Mesenchymal stem cell (in vitro differentiated cells and primary cell): ENCODE results near the gene BRIP1.

Experiments
- DNase-seq: peaks from one replicate; pipeline ENCODE4 v3.0.0-alpha.2; 2013
- H2AFZ ChIP-seq: one replicate; pipeline ENCODE4 v1.6.1; 2013; ENCODE audit warnings: low read depth, mild to moderate bottlenecking, control low read depth, inconsistent platforms, low read length, moderate library complexity
- H2AK5ac ChIP-seq: 2 replicates; pipeline ENCODE4 v1.6.1; 2013; ENCODE audit warnings: low read length, moderate library complexity, mild to moderate bottlenecking, inconsistent platforms; ENCODE audit not compliant: severe bottlenecking
- H2BK120ac ChIP-seq: one replicate; pipeline ENCODE4 v1.6.1; 2013; ENCODE audit warnings: low read depth, mild to moderate bottlenecking, inconsistent platforms, low read length, moderate library complexity
- H2BK12ac ChIP-seq, 2 experiments: one replicate each; pipeline ENCODE4 v1.6.1; 2013; ENCODE audit warnings: inconsistent platforms in 2 of 2, low read length in 2 of 2, mild to moderate bottlenecking in 2 of 2, moderate library complexity in 2 of 2, control low read depth in 1 of 2
- H2BK15ac ChIP-seq: one replicate; pipeline ENCODE4 v1.6.1; 2013; ENCODE audit warnings: mild to moderate bottlenecking, low read depth, inconsistent platforms; ENCODE audit not compliant: poor library complexity, severe bottlenecking
- H2BK5ac ChIP-seq: 2 replicates; pipeline ENCODE4 v1.6.1; 2013; ENCODE audit warnings: low read depth, mild to moderate bottlenecking, low read length, control low read depth, inconsistent platforms; ENCODE audit not compliant: poor library complexity, severe bottlenecking
- H3K14ac ChIP-seq, 2 experiments: one replicate each; pipeline ENCODE4 v1.6.1; 2013; ENCODE audit warnings: inconsistent platforms in 2 of 2, low read length in 2 of 2, control low read depth in 1 of 2, mild to moderate bottlenecking in 1 of 2, moderate library complexity in 1 of 2
- H3K18ac ChIP-seq, 2 experiments: one replicate each; pipeline ENCODE4 v1.6.1; 2013; ENCODE audit warnings: inconsistent platforms in 2 of 2, low read length in 2 of 2, control low read depth in 1 of 2, low read depth in 1 of 2, mild to moderate bottlenecking in 1 of 2
- H3K23ac ChIP-seq, 2 experiments: one replicate each; pipeline ENCODE4 v1.6.1; 2013; ENCODE audit warnings: inconsistent platforms in 2 of 2, low read length in 2 of 2, mild to moderate bottlenecking in 2 of 2, moderate library complexity in 2 of 2, control low read depth in 1 of 2
- H3K27ac ChIP-seq: 2 replicates; pipeline ENCODE4 v1.5.1; 2013; ENCODE audit warnings: mild to moderate bottlenecking, moderate library complexity, low read length, control low read depth, inconsistent platforms; ENCODE audit not compliant: poor library complexity, severe bottlenecking
- H3K27me3 ChIP-seq, 2 experiments: 2 replicates each; pipeline versions ENCODE4 v1.6.1 to v1.7.0; 2013; ENCODE audit warnings: low read length in 2 of 2, mild to moderate bottlenecking in 2 of 2, moderate library complexity in 2 of 2, control low read depth in 1 of 2, inconsistent platforms in 1 of 2; ENCODE audit not compliant: control insufficient read depth in 1 of 2, insufficient read depth in 1 of 2
- H3K36me3 ChIP-seq, 2 experiments: 2 replicates each; pipeline versions ENCODE4 v1.6.1 to v1.7.0; 2013; ENCODE audit warnings: low read length in 2 of 2, control low read depth in 1 of 2, inconsistent platforms in 1 of 2, low read depth in 1 of 2, mild to moderate bottlenecking in 1 of 2; ENCODE audit not compliant: insufficient read depth in 2 of 2, control insufficient read depth in 1 of 2
- H3K4ac ChIP-seq, 2 experiments: one replicate each; pipeline ENCODE4 v1.6.1; 2013; ENCODE audit warnings: inconsistent platforms in 2 of 2, low read length in 2 of 2, mild to moderate bottlenecking in 2 of 2, moderate library complexity in 2 of 2, control low read depth in 1 of 2, low read depth in 1 of 2
- H3K4me1 ChIP-seq: 2 replicates; pipeline ENCODE4 v1.6.1; 2013; ENCODE audit warnings: low read depth, low read length, control low read depth; ENCODE audit not compliant: control insufficient read depth, insufficient read depth
- H3K4me2 ChIP-seq: 2 replicates; pipeline ENCODE4 v1.6.1; 2013; ENCODE audit warnings: low read length, mild to moderate bottlenecking, inconsistent platforms; ENCODE audit not compliant: poor library complexity, severe bottlenecking
- H3K4me3 ChIP-seq, 2 experiments: 2 replicates each; pipeline versions ENCODE4 v1.5.1 to v1.7.0; 2013; ENCODE audit warnings: low read length in 2 of 2, mild to moderate bottlenecking in 2 of 2, control low read depth in 1 of 2, low read depth in 1 of 2; ENCODE audit not compliant: insufficient read depth in 1 of 2
- H3K79me1 ChIP-seq: replicated peaks from 2 replicates; pipeline ENCODE4 v1.6.1; 2013; ENCODE audit warnings: mild to moderate bottlenecking, control low read depth, low read length, inconsistent platforms; ENCODE audit not compliant: poor library complexity, severe bottlenecking
- H3K9ac ChIP-seq: 2 replicates; pipeline ENCODE4 v1.7.0; 2013; ENCODE audit warnings: mild to moderate bottlenecking, low read length, moderate library complexity
- H3K9me3 ChIP-seq: 2 replicates; pipeline ENCODE4 v1.7.0; 2013; ENCODE audit warnings: mild to moderate bottlenecking, low read length; ENCODE audit not compliant: control insufficient read depth
- H4K8ac ChIP-seq: one replicate; pipeline ENCODE4 v1.6.1; 2013; ENCODE audit warnings: inconsistent platforms, mild to moderate bottlenecking, low read length, moderate library complexity
- H4K91ac ChIP-seq: one replicate; pipeline ENCODE4 v1.6.1; 2013; ENCODE audit warnings: mild to moderate bottlenecking, low read length, inconsistent platforms
- WGBS: methylation state at CpG from one replicate; pipeline ENCODE4 v1.1.7; 2013; ENCODE audit warnings: mixed read lengths; 5-methylcytosine and 5-hydroxymethylcytosine counted together

BRIP1 gene

GRCh38 chr17:61757168-61757567, 106.2 kb downstream of the BRIP1 start:
- Histone ChIP-seq H4K91ac (no peak overlapping the region), H2BK5ac (no peak overlapping the region), H3K14ac (no peak overlapping the region), H3K4ac (no peak overlapping the region), H3K4me1 (no peaks in the 10 kb centered on the region), H3K36me3 (no peaks in the 10 kb centered on the region), H2BK15ac (no peak overlapping the region), H3K79me1 (peaks cover 2% of the 10 kb centered on the region), H2AFZ (no peak overlapping the region), H3K23ac (no peak overlapping the region), H3K9me3 (peaks cover 27% of the 10 kb centered on the region), H3K9ac (no peak overlapping the region), H2AK5ac (no peak overlapping the region), H3K4me2 (no peak overlapping the region), H3K27me3 (no peaks in the 10 kb centered on the region), H2BK12ac (no peak overlapping the region), H2BK120ac (no peak overlapping the region), H3K4me3 (no peak overlapping the region), H3K18ac (no peak overlapping the region), H4K8ac (no peak overlapping the region), H3K27ac (no peak overlapping the region)
- DNase-seq, result no peak

- H3K4me1 ChIP-seq, result no peaks in the 10 kb centered on the region
- H3K9ac ChIP-seq, result no peak overlapping the region
- H4K8ac ChIP-seq, result no peak overlapping the region
- no peak overlapping the region for H2BK5ac ChIP-seq
- no peak overlapping the region for H3K23ac ChIP-seq
- H2AK5ac ChIP-seq, result no peak overlapping the region
- H3K4ac ChIP-seq, result no peak overlapping the region
- no peak overlapping the region for H3K27ac ChIP-seq
- H3K9me3 ChIP-seq, result peaks cover 21% of the 10 kb centered on the region
- H2AFZ ChIP-seq, result no peak overlapping the region
- no peak for DNase-seq
- no peak overlapping the region for H3K4me2 ChIP-seq
- H3K18ac ChIP-seq, result no peak overlapping the region
- no peak overlapping the region for H3K14ac ChIP-seq
- no peaks in the 10 kb centered on the region for H3K79me1 ChIP-seq
- H2BK12ac ChIP-seq, result no peak overlapping the region
- H2BK15ac ChIP-seq, result no peak overlapping the region
- WGBS, result no CpG with 5 or more reads among the region's 1 CpG
- no peak overlapping the region for H3K4me3 ChIP-seq
- no peak overlapping the region for H2BK120ac ChIP-seq
- no peak overlapping the region for H4K91ac ChIP-seq
- H3K27me3 ChIP-seq, result no peaks in the 10 kb centered on the region
- H3K36me3 ChIP-seq, result no peaks in the 10 kb centered on the region
Measured at GRCh38 chr17:61756561-61756960, 106.8 kb downstream of the BRIP1 start.

- Histone ChIP-seq H3K4me1 (no peaks in the 10 kb centered on the region), H3K23ac (no peak overlapping the region), H2BK12ac (no peak overlapping the region), H3K4me3 (no peak overlapping the region), H2AK5ac (no peak overlapping the region), H3K18ac (no peak overlapping the region), H4K91ac (no peak overlapping the region), H3K27ac (no peak overlapping the region), H2BK120ac (no peak overlapping the region), H3K9ac (no peak overlapping the region), H2BK15ac (no peak overlapping the region), H3K9me3 (peaks cover 18% of the 10 kb centered on the region), H3K27me3 (no peaks in the 10 kb centered on the region), H3K14ac (no peak overlapping the region), H3K4ac (no peak overlapping the region), H3K79me1 (no peaks in the 10 kb centered on the region), H2BK5ac (no peak overlapping the region), H3K36me3 (no peaks in the 10 kb centered on the region), H4K8ac (no peak overlapping the region), H2AFZ (no peak overlapping the region), H3K4me2 (no peak overlapping the region)
- DNase-seq, result no peak
- WGBS, result 100% methylated on average over 3 of the region's 5 CpGs
Measured at GRCh38 chr17:61755668-61756067, 107.7 kb downstream of the BRIP1 start.

- peaks cover 18% of the 10 kb centered on the region for H3K9me3 ChIP-seq
- no peak overlapping the region for H3K27ac ChIP-seq
- H3K18ac ChIP-seq, result no peak overlapping the region
- H2BK15ac ChIP-seq, result no peak overlapping the region
- H3K4me2 ChIP-seq, result no peak overlapping the region
- H3K9ac ChIP-seq, result no peak overlapping the region
- H2AFZ ChIP-seq, result no peak overlapping the region
- no peak overlapping the region for H3K4ac ChIP-seq
- H3K14ac ChIP-seq, result no peak overlapping the region
- H3K4me1 ChIP-seq, result no peaks in the 10 kb centered on the region
- no peak overlapping the region for H2BK12ac ChIP-seq
- no peaks in the 10 kb centered on the region for H3K36me3 ChIP-seq
- no peak overlapping the region for H2AK5ac ChIP-seq
- no peak overlapping the region for H4K91ac ChIP-seq
- no peak overlapping the region for H2BK120ac ChIP-seq
- H4K8ac ChIP-seq, result no peak overlapping the region
- H3K4me3 ChIP-seq, result no peak overlapping the region
- H3K23ac ChIP-seq, result no peak overlapping the region
- DNase-seq, result no peak
- no peaks in the 10 kb centered on the region for H3K79me1 ChIP-seq
- no peaks in the 10 kb centered on the region for H3K27me3 ChIP-seq
- H2BK5ac ChIP-seq, result no peak overlapping the region
Measured at GRCh38 chr17:61755078-61755477, 108.2 kb downstream of the BRIP1 start.
